K562 (cell line): ENCODE data around the gene NEU3. TPM values are rescaled to one million over a fixed set of nuclear protein-coding genes. Genes with fewer than 3 reads are reported as not detected.

Source experiments
- BCOR ChIP-seq: fragments of 450-650 bp; IDR thresholded peaks from 2 replicates; pipeline ENCODE4 v1.6.1; 2016
- DNMT1 ChIP-seq: fragments of 450-650 bp; IDR thresholded peaks from 2 replicates; pipeline ENCODE4 v1.6.1; 2016; ENCODE audit warnings: antibody characterized with exemption, mild to moderate bottlenecking
- HDGF ChIP-seq: fragments of 450-650 bp; IDR thresholded peaks from 2 replicates; pipeline ENCODE4 v1.6.1; 2016
- NCOA2 ChIP-seq, 2 experiments: fragments of 450-650 bp; IDR thresholded peaks; 2 replicates each; pipeline ENCODE4 v1.6.1; 2018; ENCODE audit warnings: mild to moderate bottlenecking in 2 of 2, moderate library complexity in 1 of 2; ENCODE audit not compliant: partially characterized antibody in 2 of 2
- NELFE ChIP-seq: IDR thresholded peaks from 2 replicates; pipeline ENCODE4 v1.6.1; 2011; ENCODE audit warnings: mild to moderate bottlenecking; ENCODE audit not compliant: insufficient read depth, insufficient read length
- RBM39 ChIP-seq: fragments of 200-400 bp; formaldehyde crosslinking; optimal IDR thresholded peaks from 2 replicates; pipeline ENCODE3; 2018; ENCODE audit warnings: low read depth, low read length
- SMAD3 ChIP-seq: fragments of 450-650 bp; formaldehyde crosslinking; conservative IDR thresholded peaks from 2 replicates; pipeline ENCODE4 v1.4.0; 2020; ENCODE audit warnings: mild to moderate bottlenecking
- SRSF7 ChIP-seq: fragments of 200-400 bp; formaldehyde crosslinking; optimal IDR thresholded peaks from 2 replicates; pipeline ENCODE3; 2017; ENCODE audit warnings: mild to moderate bottlenecking, low read depth, low read length
- TBL1XR1 ChIP-seq, 2 experiments: IDR thresholded peaks; 2 replicates each; pipeline ENCODE4 v1.6.1; 2012; ENCODE audit warnings: improper control_type of control experiment in 2 of 2, low read length in 2 of 2, mild to moderate bottlenecking in 1 of 2
- ZNF324 ChIP-seq: fragments of 250-450 bp; sonication (Bioruptor Pico); IDR thresholded peaks from 2 replicates; pipeline ENCODE4 v1.4.0; 2020; ENCODE audit warnings: mild to moderate bottlenecking
- ZNF507 ChIP-seq: conservative IDR thresholded peaks from 2 replicates; pipeline ENCODE4 v1.6.1; 2017; ENCODE audit warnings: missing genetic modification characterization, missing compliant biosample characterization
- polyA plus RNA-seq, 8 experiments: library from polyadenylated mRNA; depleted of rRNA in 4 of 8; stranded (reverse) in 5 of 8; unstranded in 3 of 8; fragments of >200 nt; fragmentation: Nextera tagmentation in 2 of 8; fragmentation: Illumina TruSeq in 1 of 8; extraction: Ambion mirVana in 2 of 8; extraction: Trizol in 1 of 8; gene quantifications; 2 replicates each; pipeline versions ENCODE4 v1.2.1 to v1.2.3, GENCODE V29; 2011 to 2014; ENCODE audit warnings: inconsistent platforms in 1 of 8, missing spikeins in 1 of 8
- total RNA-seq, 7 experiments: library from RNA; depleted of rRNA in 6 of 7; stranded (reverse); fragments of >200 nt in 6 of 7; fragmentation: Illumina TruSeq in 2 of 7; extraction: Trizol in 2 of 7; gene quantifications; 2 replicates each; pipeline versions ENCODE4 v1.2.1 to v1.2.3, GENCODE V29; 2011 to 2021; ENCODE audit warnings: low replicate concordance in 1 of 7
- TF ChIP-seq, protein P1 (sequence below): sonication (generic); formaldehyde crosslinking; IDR thresholded peaks from 2 replicates; pipeline ENCODE4 v1.8.0; 2023; ENCODE audit warnings: missing genetic modification reagents, mild to moderate bottlenecking, borderline replicate concordance
- TF ChIP-seq, protein P2 (sequence below): fragments of 450-650 bp; formaldehyde crosslinking; IDR thresholded peaks from 2 replicates; pipeline ENCODE4 v1.4.0; 2020; ENCODE audit warnings: mild to moderate bottlenecking, moderate library complexity
- TF ChIP-seq, protein P3 (sequence below): sonication (generic); formaldehyde crosslinking; IDR thresholded peaks from 2 replicates; pipeline ENCODE4 v1.8.0; 2022; ENCODE audit warnings: mild to moderate bottlenecking, low read depth, missing genetic modification reagents
- TF ChIP-seq, protein P4 (sequence below): sonication (generic); formaldehyde crosslinking; IDR thresholded peaks from 2 replicates; pipeline ENCODE4 v1.8.0; 2022; ENCODE audit warnings: missing genetic modification reagents, mild to moderate bottlenecking, moderate library complexity, borderline replicate concordance

NEU3 gene
- total and polyA plus RNA-seq, 9 of the 15 experiments (the other 6 are each of a cell fraction or from before 2014, with no cell fraction given): 6.2 to 41.3 (median 31.1) TPM

DNA sequence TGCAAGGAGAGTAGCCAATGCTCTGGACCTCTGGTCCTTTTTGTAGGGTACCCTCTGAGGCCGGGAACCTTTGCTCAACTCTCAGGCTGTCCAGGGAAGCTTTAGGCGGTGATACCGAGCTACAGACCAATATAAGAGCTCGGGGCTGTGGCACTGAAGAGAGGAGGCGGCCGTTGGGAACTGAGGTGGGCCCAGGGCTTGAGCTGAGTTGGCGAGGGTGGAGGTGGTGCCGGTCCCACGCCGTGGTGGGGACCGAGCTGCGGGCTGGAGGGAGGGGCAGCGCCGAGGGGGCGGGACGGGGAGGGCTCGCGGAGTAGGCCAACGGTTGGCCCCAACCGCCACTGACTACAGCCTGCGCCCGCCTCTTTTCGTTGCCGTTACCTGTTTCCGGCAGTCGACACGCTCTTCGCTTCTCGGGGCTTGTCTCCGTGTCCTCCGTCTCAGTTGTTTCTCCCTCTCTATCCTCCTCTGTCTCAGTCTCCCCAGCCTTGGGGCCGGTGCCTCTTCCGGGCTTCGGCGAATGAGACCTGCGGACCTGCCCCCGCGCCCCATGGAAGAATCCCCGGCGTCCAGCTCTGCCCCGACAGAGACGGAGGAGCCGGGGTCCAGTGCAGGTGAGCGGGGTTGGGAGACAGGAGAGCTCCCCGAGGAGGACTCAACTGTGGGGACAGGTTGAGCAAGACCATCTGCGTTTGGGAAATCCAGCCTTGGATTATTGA is at the start of gene NEU3 (continued):
- TF ChIP-seq, protein P1, sequence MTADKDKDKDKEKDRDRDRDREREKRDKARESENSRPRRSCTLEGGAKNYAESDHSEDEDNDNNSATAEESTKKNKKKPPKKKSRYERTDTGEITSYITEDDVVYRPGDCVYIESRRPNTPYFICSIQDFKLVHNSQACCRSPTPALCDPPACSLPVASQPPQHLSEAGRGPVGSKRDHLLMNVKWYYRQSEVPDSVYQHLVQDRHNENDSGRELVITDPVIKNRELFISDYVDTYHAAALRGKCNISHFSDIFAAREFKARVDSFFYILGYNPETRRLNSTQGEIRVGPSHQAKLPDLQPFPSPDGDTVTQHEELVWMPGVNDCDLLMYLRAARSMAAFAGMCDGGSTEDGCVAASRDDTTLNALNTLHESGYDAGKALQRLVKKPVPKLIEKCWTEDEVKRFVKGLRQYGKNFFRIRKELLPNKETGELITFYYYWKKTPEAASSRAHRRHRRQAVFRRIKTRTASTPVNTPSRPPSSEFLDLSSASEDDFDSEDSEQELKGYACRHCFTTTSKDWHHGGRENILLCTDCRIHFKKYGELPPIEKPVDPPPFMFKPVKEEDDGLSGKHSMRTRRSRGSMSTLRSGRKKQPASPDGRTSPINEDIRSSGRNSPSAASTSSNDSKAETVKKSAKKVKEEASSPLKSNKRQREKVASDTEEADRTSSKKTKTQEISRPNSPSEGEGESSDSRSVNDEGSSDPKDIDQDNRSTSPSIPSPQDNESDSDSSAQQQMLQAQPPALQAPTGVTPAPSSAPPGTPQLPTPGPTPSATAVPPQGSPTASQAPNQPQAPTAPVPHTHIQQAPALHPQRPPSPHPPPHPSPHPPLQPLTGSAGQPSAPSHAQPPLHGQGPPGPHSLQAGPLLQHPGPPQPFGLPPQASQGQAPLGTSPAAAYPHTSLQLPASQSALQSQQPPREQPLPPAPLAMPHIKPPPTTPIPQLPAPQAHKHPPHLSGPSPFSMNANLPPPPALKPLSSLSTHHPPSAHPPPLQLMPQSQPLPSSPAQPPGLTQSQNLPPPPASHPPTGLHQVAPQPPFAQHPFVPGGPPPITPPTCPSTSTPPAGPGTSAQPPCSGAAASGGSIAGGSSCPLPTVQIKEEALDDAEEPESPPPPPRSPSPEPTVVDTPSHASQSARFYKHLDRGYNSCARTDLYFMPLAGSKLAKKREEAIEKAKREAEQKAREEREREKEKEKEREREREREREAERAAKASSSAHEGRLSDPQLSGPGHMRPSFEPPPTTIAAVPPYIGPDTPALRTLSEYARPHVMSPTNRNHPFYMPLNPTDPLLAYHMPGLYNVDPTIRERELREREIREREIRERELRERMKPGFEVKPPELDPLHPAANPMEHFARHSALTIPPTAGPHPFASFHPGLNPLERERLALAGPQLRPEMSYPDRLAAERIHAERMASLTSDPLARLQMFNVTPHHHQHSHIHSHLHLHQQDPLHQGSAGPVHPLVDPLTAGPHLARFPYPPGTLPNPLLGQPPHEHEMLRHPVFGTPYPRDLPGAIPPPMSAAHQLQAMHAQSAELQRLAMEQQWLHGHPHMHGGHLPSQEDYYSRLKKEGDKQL (CRISPR knock-in tag): no peak
- TF ChIP-seq SRSF7: no peak
- no peak for TF ChIP-seq HDGF
- TF ChIP-seq, protein P2, sequence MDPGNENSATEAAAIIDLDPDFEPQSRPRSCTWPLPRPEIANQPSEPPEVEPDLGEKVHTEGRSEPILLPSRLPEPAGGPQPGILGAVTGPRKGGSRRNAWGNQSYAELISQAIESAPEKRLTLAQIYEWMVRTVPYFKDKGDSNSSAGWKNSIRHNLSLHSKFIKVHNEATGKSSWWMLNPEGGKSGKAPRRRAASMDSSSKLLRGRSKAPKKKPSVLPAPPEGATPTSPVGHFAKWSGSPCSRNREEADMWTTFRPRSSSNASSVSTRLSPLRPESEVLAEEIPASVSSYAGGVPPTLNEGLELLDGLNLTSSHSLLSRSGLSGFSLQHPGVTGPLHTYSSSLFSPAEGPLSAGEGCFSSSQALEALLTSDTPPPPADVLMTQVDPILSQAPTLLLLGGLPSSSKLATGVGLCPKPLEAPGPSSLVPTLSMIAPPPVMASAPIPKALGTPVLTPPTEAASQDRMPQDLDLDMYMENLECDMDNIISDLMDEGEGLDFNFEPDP (CRISPR knock-in tag): no peak
- TF ChIP-seq ZNF507 (tag): no peak
- TF ChIP-seq, protein P3, sequence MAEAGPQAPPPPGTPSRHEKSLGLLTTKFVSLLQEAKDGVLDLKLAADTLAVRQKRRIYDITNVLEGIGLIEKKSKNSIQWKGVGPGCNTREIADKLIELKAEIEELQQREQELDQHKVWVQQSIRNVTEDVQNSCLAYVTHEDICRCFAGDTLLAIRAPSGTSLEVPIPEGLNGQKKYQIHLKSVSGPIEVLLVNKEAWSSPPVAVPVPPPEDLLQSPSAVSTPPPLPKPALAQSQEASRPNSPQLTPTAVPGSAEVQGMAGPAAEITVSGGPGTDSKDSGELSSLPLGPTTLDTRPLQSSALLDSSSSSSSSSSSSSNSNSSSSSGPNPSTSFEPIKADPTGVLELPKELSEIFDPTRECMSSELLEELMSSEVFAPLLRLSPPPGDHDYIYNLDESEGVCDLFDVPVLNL (CRISPR knock-in tag): no peak
- TF ChIP-seq, protein P4, sequence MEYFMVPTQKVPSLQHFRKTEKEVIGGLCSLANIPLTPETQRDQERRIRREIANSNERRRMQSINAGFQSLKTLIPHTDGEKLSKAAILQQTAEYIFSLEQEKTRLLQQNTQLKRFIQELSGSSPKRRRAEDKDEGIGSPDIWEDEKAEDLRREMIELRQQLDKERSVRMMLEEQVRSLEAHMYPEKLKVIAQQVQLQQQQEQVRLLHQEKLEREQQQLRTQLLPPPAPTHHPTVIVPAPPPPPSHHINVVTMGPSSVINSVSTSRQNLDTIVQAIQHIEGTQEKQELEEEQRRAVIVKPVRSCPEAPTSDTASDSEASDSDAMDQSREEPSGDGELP (CRISPR knock-in tag): peak; percentile 34; the same call in 1 of the 2 replicates
- TF ChIP-seq BCOR: no peak
- no peak for TF ChIP-seq DNMT1
- TF ChIP-seq TBL1XR1 (IDR thresholded peaks at IDR 0.05; ENCODE audit: low read length in 2 of 2): no peak
- TF ChIP-seq RBM39: peak; percentile 53
- no peak for TF ChIP-seq ZNF324
- no peak for TF ChIP-seq SMAD3 (CRISPR knock-in tag)
- no peak for TF ChIP-seq NCOA2 (IDR thresholded peaks at IDR 0.05; ENCODE audit: partially characterized antibody in 2 of 2)
- no peak for TF ChIP-seq NELFE
